Pons (tissue), 1 donor: ENCODE data around the gene FAM209A.
A peak's percentile ranks its signal among the peaks of the same experiment; 100 is the strongest.
"Not testable (repeated sequence)": the region's sequence is repeated elsewhere in the genome, so short reads cannot be mapped to it uniquely, and the experiment has no call there.

Source experiments
- DNase-seq: peaks from one replicate; pipeline ENCODE4 v3.0.0-alpha.2; 2016; ENCODE audit warnings: low spot score

FAM209A gene

GRCh38 chr20:56540415-56540814 is 15.9 kb downstream of the FAM209A start:
- DNase-seq: no peak

- no peak for DNase-seq
These were observed 18.0 kb downstream of the FAM209A start for GRCh38 chr20:56542489-56543030.

- DNase-seq: no peak
These were observed 27.0 kb downstream of the FAM209A start for GRCh38 chr20:56551571-56551970.

- no peak for DNase-seq
These were observed 28.5 kb downstream of the FAM209A start for GRCh38 chr20:56552911-56553629.

- peak; percentile 81 for DNase-seq
These were observed 30.3 kb downstream of the FAM209A start for GRCh38 chr20:56554869-56555268.

DNA sequence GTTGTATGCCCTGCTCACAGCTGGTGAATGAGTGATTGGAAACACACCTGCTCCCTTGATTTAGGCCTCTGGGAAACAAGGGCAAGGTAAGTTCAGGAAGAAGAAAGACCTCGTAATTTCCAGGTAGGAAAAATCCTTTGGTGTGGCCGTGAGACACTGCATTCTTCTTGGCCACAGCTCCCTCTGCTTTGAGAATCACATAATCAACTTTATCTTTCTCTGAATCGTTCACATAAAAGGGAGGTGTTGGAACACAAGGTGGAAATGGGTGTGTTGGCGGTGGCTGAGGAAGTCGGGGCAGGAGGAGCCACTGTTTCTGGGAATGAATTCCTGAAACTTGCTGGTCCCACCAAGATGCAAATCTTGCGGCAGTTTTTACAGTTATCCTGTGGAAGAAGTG is 34.4 kb downstream of the FAM209A start:
- DNase-seq: no peak

DNA sequence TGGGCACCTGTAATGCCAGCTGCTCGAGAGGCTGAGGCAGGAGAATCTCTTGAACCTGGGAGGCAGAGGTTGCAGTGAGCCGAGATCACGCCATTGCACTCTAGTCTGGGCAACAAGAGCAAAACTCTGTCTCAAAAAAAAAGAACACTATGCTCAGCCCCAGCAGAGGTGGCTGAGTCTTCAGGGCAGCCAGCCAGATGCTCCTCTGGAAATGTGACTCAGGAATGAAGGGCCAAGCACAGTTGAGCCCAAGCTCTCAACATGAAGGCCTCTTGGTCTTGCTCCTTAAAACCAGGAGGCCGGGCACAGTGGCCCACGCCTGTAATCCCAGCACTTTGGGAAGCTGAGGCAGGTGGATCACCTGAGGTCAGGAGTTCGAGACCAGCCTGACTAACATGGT is 40.0 kb downstream of the FAM209A start:
- not testable (repeated sequence) for DNase-seq

DNA sequence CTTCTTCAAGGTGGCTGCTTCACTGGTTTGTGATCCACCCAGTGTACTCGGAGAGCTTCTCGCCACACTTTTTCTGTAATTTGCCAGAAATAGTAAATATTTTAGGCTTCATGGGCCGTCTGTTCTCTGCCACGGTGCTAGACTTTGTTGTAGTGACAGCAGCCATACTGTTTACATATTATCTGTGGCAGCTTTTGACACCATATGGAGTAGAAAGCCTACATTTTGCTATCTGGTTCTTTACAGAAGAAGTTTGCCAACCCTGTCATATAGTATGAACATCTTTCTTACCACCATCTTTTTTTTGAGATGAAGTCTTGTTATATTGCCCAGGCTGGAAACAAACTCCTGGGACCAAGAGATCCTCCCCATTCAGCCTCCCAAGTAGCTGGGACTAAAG is 41.0 kb downstream of the FAM209A start:
- no peak for DNase-seq

GRCh38 chr20:56566621-56567020 is 42.1 kb downstream of the FAM209A start:
- DNase-seq: no peak

DNA sequence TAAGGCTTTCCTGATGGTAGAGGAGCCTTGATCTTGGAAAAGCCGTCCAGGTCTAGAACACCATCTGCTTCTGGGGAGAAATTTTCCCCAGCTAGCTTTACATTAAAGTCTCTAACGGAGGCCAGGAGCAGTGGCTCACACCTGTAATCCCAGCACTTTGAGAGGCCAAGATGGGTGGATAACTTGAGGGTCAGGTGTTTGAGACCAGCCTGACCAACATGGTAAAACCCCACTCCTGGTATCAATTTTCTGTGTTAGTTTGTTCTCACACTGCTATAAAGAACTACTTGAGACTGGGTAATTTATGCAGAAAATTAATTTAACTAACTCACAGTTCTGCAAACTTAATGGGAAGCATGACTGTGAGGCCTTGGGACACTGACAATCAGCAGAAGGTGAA is 46.3 kb downstream of the FAM209A start:
- DNase-seq: no peak

GRCh38 chr20:56572172-56572571 is 47.6 kb downstream of the FAM209A start:
- no peak for DNase-seq

DNA sequence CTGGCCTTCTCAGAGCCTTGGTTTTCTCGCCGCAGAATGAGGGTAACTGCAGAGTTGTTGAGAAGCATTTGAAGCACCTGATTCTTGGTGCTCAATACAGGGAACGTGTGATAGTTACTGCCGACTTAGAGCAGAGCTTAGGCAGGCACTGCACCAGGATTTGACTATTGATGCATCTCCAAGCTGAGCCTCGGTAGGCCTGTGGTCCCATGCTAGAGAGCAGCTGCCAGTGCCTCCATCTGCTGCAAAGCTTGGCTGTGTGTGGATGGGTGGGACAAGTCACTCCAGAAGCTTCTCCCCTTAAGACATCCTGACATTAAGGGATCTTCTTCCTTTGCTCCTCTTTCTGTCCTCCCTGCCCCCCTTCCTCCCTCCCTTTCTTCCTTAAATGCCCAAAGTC is 49.4 kb downstream of the FAM209A start:
- DNase-seq: no peak

- no peak for DNase-seq
These were observed 50.1 kb downstream of the FAM209A start for GRCh38 chr20:56574531-56575142.

DNA sequence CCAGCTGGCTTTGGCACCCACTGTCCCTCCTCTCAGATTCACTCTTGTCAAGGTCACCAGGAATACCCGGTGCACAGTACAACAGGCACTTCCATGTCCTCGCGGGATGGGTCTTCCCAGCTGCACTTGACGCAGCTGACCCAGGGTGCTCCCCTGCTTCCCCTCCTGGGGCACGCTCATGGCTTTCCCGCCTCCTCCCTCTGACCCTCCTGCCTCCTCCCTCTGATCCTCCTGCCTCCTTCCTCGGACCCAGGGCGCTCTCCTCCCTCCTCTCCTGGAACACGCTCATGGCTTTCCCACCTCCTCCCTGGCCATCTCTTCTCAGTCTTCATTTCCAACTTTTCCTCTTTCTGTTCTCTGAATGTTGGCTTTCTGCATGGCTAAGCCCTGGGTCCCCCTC is 50.6 kb downstream of the FAM209A start:
- DNase-seq: no peak
